Esophagus squamous epithelium (tissue), 5 donors: ENCODE data around the gene NDRG2. TPM values are rescaled to one million over a fixed set of nuclear protein-coding genes. Genes with fewer than 3 reads are reported as not detected.
"Not testable (repeated sequence)": the region's sequence is repeated elsewhere in the genome, so short reads cannot be mapped to it uniquely, and the experiment has no call there.

Experiments used
- DNase-seq: peaks from one replicate; lab custom pipeline; 2025; lab: John Stamatoyannopoulos, UW
- H3K27ac ChIP-seq, 4 donors: fragments of 200-600 bp; sonication (generic); one replicate each; pipeline ENCODE4 v1.5.1; 2016 to 2019; ENCODE audit warnings: mild to moderate bottlenecking in 1 of 4
- H3K27me3 ChIP-seq, 4 donors: fragments of 200-600 bp; sonication (generic); 1 replicate in 3 of 4; 2 replicates in 1 of 4; pipeline versions ENCODE4 v1.5.1 to v1.6.0; 2017 to 2021; ENCODE audit warnings: antibody characterized with exemption in 1 of 4
- H3K36me3 ChIP-seq, 3 donors: fragments of 200-600 bp; sonication (generic); one replicate each; pipeline ENCODE4 v1.5.1; 2016 to 2019
- H3K4me1 ChIP-seq, 3 donors: fragments of 200-600 bp; sonication (generic); one replicate each; pipeline ENCODE4 v1.5.1; 2017 to 2019
- H3K4me3 ChIP-seq, 4 donors: fragments of 200-600 bp; sonication (generic); 1 replicate in 3 of 4; 2 replicates in 1 of 4; pipeline ENCODE4 v1.5.1; 2016 to 2019; ENCODE audit warnings: mild to moderate bottlenecking in 2 of 4, moderate library complexity in 1 of 4
- H3K9me3 ChIP-seq, 3 donors: fragments of 200-600 bp; sonication (generic); one replicate each; pipeline ENCODE4 v1.5.1; 2016 to 2019
- POLR2A ChIP-seq, 4 donors: fragments of 450-650 bp; IDR thresholded peaks; one replicate each; pipeline ENCODE4 v1.6.1; 2017; ENCODE audit warnings: antibody characterized with exemption in 4 of 4, mild to moderate bottlenecking in 4 of 4, moderate library complexity in 3 of 4
- WGBS, 2 donors: methylation state at CpG; one replicate each; pipeline ENCODE4 v1.1.5; 2018; 5-methylcytosine and 5-hydroxymethylcytosine counted together
- intact Hi-C: fragments of 100-400 bp; cut with DNase I; formaldehyde crosslinking; loops from one replicate; pipeline ENCODE4 v1.15.0; 2022
- total RNA-seq, 4 donors: library from RNA; depleted of rRNA; stranded (reverse); fragments of >200 nt; gene quantifications; one replicate each; pipeline ENCODE4 v1.1.0, GENCODE V29; 2016
- TF ChIP-seq, protein P1 (sequence below), 6 experiments: fragments of 450-650 bp in 4 of 6; fragments of 200-600 bp in 2 of 6; sonication (generic) in 2 of 6; IDR thresholded peaks; one replicate each; pipeline ENCODE4 v1.5.1; 2016 to 2019; ENCODE audit warnings: antibody characterized with exemption in 6 of 6, mild to moderate bottlenecking in 4 of 6, moderate library complexity in 4 of 6
- donor health status: DM: yes; HTN: yes; CAD: no.

The NDRG2 gene
- total RNA-seq, 4 donors from 2014 or later, result 96.3 to 209 (median 142) TPM

- no peak for DNase-seq
- WGBS, 2 donors, result 60 to 80% methylated on average over 6 of the region's 6 CpGs
- Histone ChIP-seq H3K36me3 (peaks cover 16 to 39% (median 20%) of the 10 kb centered on the region in 3 donors), H3K9me3 (no peaks in the 10 kb centered on the region), H3K27me3 (no peaks in the 10 kb centered on the region), H3K4me1 (peaks cover 0 to 28% (median 0%) of the 10 kb centered on the region in 3 donors), H3K27ac (peak overlapping the region in 1 of 4 donors; percentile 12), H3K4me3 (no peak overlapping the region)
- no peak for TF ChIP-seq POLR2A (IDR thresholded peaks at IDR 0.05)
- TF ChIP-seq, protein P1, sequence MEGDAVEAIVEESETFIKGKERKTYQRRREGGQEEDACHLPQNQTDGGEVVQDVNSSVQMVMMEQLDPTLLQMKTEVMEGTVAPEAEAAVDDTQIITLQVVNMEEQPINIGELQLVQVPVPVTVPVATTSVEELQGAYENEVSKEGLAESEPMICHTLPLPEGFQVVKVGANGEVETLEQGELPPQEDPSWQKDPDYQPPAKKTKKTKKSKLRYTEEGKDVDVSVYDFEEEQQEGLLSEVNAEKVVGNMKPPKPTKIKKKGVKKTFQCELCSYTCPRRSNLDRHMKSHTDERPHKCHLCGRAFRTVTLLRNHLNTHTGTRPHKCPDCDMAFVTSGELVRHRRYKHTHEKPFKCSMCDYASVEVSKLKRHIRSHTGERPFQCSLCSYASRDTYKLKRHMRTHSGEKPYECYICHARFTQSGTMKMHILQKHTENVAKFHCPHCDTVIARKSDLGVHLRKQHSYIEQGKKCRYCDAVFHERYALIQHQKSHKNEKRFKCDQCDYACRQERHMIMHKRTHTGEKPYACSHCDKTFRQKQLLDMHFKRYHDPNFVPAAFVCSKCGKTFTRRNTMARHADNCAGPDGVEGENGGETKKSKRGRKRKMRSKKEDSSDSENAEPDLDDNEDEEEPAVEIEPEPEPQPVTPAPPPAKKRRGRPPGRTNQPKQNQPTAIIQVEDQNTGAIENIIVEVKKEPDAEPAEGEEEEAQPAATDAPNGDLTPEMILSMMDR (IDR thresholded peaks at IDR 0.05), result no peak
- intact Hi-C loops, result loop anchor here (10.0 kb wide), 1 partner anchor 79 kb away; the partner anchor contains the start of gene ZNF219
Measured at GRCh38 chr14:21015312-21015711, 9.5 kb downstream of the NDRG2 start.

- Histone ChIP-seq H3K9me3 (no peaks in the 10 kb centered on the region), H3K4me3 (no peak overlapping the region), H3K27ac (no peak overlapping the region), H3K4me1 (peaks cover 0 to 26% (median 0%) of the 10 kb centered on the region in 3 donors), H3K36me3 (peaks cover 16 to 33% (median 18%) of the 10 kb centered on the region in 3 donors), H3K27me3 (no peaks in the 10 kb centered on the region)
- no peak for DNase-seq
- no peak for TF ChIP-seq POLR2A (IDR thresholded peaks at IDR 0.05)
- TF ChIP-seq, protein P1 (IDR thresholded peaks at IDR 0.05), result peak; percentile 70 to 95 (median 92)
- intact Hi-C loops, result loop anchor here (10.0 kb wide), 1 partner anchor 80 kb away; the partner anchor contains the start of gene ZNF219
- WGBS, 2 donors, result 0% methylated on average over 2 to 4 of the region's 4 CpGs
Measured at GRCh38 chr14:21014761-21015190, 10.1 kb downstream of the NDRG2 start.

- intact Hi-C loops, result loop anchor here (10.0 kb wide), 1 partner anchor 84 kb away; the partner anchor contains the start of gene ZNF219
- no peaks in the 10 kb centered on the region for H3K27me3 ChIP-seq
- DNase-seq, result no peak
- H3K36me3 ChIP-seq, result no peaks in the 10 kb centered on the region
- 48 to 56% methylated on average over 1 of the region's 1 CpG for WGBS, 2 donors
- H3K4me1 ChIP-seq, result peaks cover 0 to 18% (median 0%) of the 10 kb centered on the region in 3 donors
- no peak overlapping the region for H3K4me3 ChIP-seq
- TF ChIP-seq, protein P1 (IDR thresholded peaks at IDR 0.05), result no peak
- TF ChIP-seq POLR2A (IDR thresholded peaks at IDR 0.05), result no peak
- H3K9me3 ChIP-seq, result no peaks in the 10 kb centered on the region
- no peak overlapping the region for H3K27ac ChIP-seq
Measured at GRCh38 chr14:21011136-21011535, 13.7 kb downstream of the NDRG2 start.

GRCh38 chr14:21009721-21010120 is 15.1 kb downstream of the NDRG2 start:
- peaks cover 0 to 12% (median 0%) of the 10 kb centered on the region in 3 donors for H3K4me1 ChIP-seq
- H3K9me3 ChIP-seq, H3K36me3 ChIP-seq, DNase-seq, H3K4me3 ChIP-seq, H3K27me3 ChIP-seq, H3K27ac ChIP-seq: not testable (repeated sequence)
- intact Hi-C loops, result loop anchor here (10.0 kb wide), 1 partner anchor 85 kb away; the partner anchor contains the start of gene ZNF219
- WGBS, 2 donors, result 82 to 83% methylated on average over 3 of the region's 3 CpGs

GRCh38 chr14:21003788-21004346 is 21.0 kb downstream of the NDRG2 start:
- DNase-seq, result no peak
- H3K27ac ChIP-seq, result no peak overlapping the region
- TF ChIP-seq, protein P1 (IDR thresholded peaks at IDR 0.05), result no peak
- no peak for TF ChIP-seq POLR2A (IDR thresholded peaks at IDR 0.05)
- intact Hi-C loops, result no loop called here
- 87 to 88% methylated on average over 8 to 11 of the region's 14 CpGs for WGBS, 2 donors
- no peak overlapping the region for H3K4me3 ChIP-seq
- no peaks in the 10 kb centered on the region for H3K36me3 ChIP-seq
- peaks cover 7 to 26% (median 9%) of the 10 kb centered on the region in 3 donors for H3K4me1 ChIP-seq
- no peaks in the 10 kb centered on the region for H3K27me3 ChIP-seq
- H3K9me3 ChIP-seq, result no peaks in the 10 kb centered on the region
